C4-2B (cell line): Measurements from ENCODE around the gene B4GALT5.

ENCODE experiments used
- H3K27ac ChIP-seq: fragments of 450-650 bp; 2 replicates; pipeline ENCODE4 v1.5.1; 2017
- CTCF ChIP-seq: fragments of 450-650 bp; conservative IDR thresholded peaks from 2 replicates; pipeline ENCODE4 v1.5.1; 2017; ENCODE audit warnings: mild to moderate bottlenecking
- ZFX ChIP-seq: fragments of 450-650 bp; IDR thresholded peaks from 2 replicates; pipeline ENCODE4 v1.6.1; 2017

B4GALT5 gene

GRCh38 chr20:49747707-49748524, 34.2 kb upstream of the B4GALT5 start:
- H3K27ac ChIP-seq = peak overlapping the region; percentile 13

GRCh38 chr20:49742948-49743347, 29.3 kb upstream of the B4GALT5 start:
- no peak overlapping the region for H3K27ac ChIP-seq
- TF ChIP-seq ZFX = no peak
- TF ChIP-seq CTCF = no peak

More at GRCh38 chr20:49747707-49748524, 34.2 kb upstream of the B4GALT5 start:
- TF ChIP-seq CTCF (no peak), ZFX (peak; percentile 27; the same call in 1 of the 2 replicates)

GRCh38 chr20:49741977-49742376, 28.3 kb upstream of the B4GALT5 start:
- no peak for TF ChIP-seq ZFX
- H3K27ac ChIP-seq = no peak overlapping the region

GRCh38 chr20:49740807-49741206, 27.1 kb upstream of the B4GALT5 start:
- TF ChIP-seq ZFX (no peak), CTCF (no peak)
- no peak overlapping the region for H3K27ac ChIP-seq

GRCh38 chr20:49739042-49739441, 25.4 kb upstream of the B4GALT5 start:
- H3K27ac ChIP-seq = no peak overlapping the region
- TF ChIP-seq CTCF (no peak), ZFX (no peak)

- H3K27ac ChIP-seq = no peak overlapping the region
- no peak for TF ChIP-seq ZFX
- no peak for TF ChIP-seq CTCF
These were observed 23.6 kb upstream of the B4GALT5 start for GRCh38 chr20:49737260-49737659.

GRCh38 chr20:49729780-49730179, 16.1 kb upstream of the B4GALT5 start:
- H3K27ac ChIP-seq = no peak overlapping the region
- TF ChIP-seq CTCF = no peak
- TF ChIP-seq ZFX = no peak
